Activated CD4-positive, alpha-beta memory T cell treated with anti-CD3 and anti-CD28 coated beads for 36 hours (primary cell): ENCODE data around the gene NDRG2. TPM values are rescaled to one million over a fixed set of nuclear protein-coding genes. Genes with fewer than 3 reads are reported as not detected.
A peak's percentile ranks its signal among the peaks of the same experiment; 100 is the strongest.
"Not testable (repeated sequence)": the region's sequence is repeated elsewhere in the genome, so short reads cannot be mapped to it uniquely, and the experiment has no call there.

Experiments
- CTCF ChIA-PET: fragments of 350-600 bp; sonication (Branson Sonifier 250); formaldehyde crosslinking; loops from one replicate; lab custom pipeline; 2021; ENCODE audit warnings: antibody characterized with exemption, inconsistent platforms; lab: Charles Lee
- POLR2A ChIA-PET: fragments of 350-600 bp; sonication (Branson Sonifier 250); formaldehyde crosslinking; loops from one replicate; lab custom pipeline; 2021; ENCODE audit warnings: antibody characterized with exemption; lab: Charles Lee
- DNase-seq: peaks from one replicate; pipeline ENCODE4 v3.0.0-alpha.2; 2020
- H3K27ac Mint-ChIP-seq: one replicate; pipeline ENCODE4 v1.8.0; 2021; ENCODE audit warnings: mixed read lengths
- H3K27me3 Mint-ChIP-seq: one replicate; pipeline ENCODE4 v1.8.0; 2021; ENCODE audit warnings: mixed read lengths
- H3K36me3 Mint-ChIP-seq: one replicate; pipeline ENCODE4 v1.8.0; 2021; ENCODE audit warnings: mixed read lengths
- H3K4me1 Mint-ChIP-seq: one replicate; pipeline ENCODE4 v1.8.0; 2021; ENCODE audit warnings: low read depth, mixed read lengths
- H3K4me3 Mint-ChIP-seq: one replicate; pipeline ENCODE4 v1.8.0; 2021; ENCODE audit warnings: mild to moderate bottlenecking, mixed read lengths
- H3K9me3 Mint-ChIP-seq: one replicate; pipeline ENCODE4 v1.8.0; 2021; ENCODE audit warnings: mixed read lengths
- intact Hi-C: fragments of 100-400 bp; cut with micrococcal nuclease; formaldehyde crosslinking; loops from one replicate; pipeline ENCODE4 v1.15.1; 2023
- total RNA-seq, 2 experiments: library from RNA; stranded (reverse); gene quantifications; one replicate each; pipeline ENCODE4 v1.2.3, GENCODE V29; 2021

The NDRG2 gene
- total RNA-seq, 2 experiments from 2014 or later, result 7.7 to 9.6 TPM

DNA sequence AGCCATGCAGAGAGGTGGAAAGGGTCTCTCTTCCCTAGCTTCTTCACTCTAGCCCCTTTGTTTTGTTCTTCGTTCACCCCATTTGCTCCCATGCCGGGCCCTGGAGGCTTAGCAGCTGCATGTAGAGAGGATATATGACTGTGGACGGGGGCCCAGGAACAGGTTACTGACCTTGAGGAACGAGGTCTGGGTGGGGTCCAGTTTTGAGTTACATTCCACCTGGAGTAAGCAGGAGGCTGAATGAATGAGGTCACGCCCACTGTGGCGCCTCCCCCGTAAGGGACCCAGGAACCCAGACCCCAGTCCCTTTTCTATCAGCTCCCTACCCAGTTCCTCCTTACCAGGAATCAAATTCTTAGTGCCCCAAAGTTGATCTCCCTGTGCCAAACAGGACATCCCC, 6.6 kb downstream of the NDRG2 start:
- intact Hi-C loops, result no loop called here
- H3K36me3 Mint-ChIP-seq, result no peaks in the 10 kb centered on the region

DNA sequence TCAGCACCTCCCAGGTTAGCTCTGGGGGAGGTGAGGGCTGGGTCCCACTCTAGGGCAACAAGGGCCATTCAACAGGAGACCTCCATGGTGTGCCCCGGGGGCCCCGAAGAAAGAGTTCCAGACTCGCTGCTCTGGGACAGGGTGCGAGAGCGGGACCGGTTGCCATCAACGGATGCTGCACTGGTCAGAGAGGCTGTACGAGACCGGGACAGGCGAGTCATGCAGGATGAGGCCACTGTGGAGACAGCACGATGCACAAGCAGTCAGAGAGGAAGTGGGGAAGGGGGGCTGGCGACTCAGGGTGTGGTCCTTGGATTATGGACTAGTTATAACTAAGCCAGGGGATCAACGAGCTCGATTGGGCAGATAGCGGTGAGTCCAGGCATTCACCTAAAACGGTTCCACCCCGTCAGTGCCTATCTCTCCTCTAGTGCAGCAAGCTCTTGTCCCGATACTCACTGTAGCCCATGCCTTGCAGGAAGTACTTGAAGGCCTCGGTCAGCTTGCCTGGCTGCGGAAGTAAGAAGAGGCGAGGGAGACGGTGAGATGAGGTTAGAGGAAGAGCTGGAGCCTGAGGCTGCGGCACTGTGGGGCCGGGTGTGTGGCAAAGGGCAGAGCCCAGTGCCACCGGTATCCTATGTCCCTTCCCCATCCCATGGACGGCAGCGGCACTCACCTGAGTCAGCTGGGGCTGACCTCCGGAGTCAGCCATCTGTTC, 7.2 kb downstream of the NDRG2 start:
- H3K4me3 Mint-ChIP-seq, result no peak overlapping the region
- H3K4me1 Mint-ChIP-seq, result no peaks in the 10 kb centered on the region
- POLR2A ChIA-PET, result no interaction called here
- intact Hi-C loops, result no loop called here
- H3K9me3 Mint-ChIP-seq, result no peaks in the 10 kb centered on the region
- DNase-seq, result no peak
- H3K36me3 Mint-ChIP-seq, result no peaks in the 10 kb centered on the region
- CTCF ChIA-PET, result interaction anchor here (0.9 to 12.7 kb wide), 7 partner anchors 9 to 88 kb away, joined by 3 to 334 read pairs (median 115); partner anchors contain the start of genes TMEM253 and ZNF219
- H3K27ac Mint-ChIP-seq, result no peak overlapping the region
- H3K27me3 Mint-ChIP-seq, result no peaks in the 10 kb centered on the region

More for the DNA sequence above, 6.6 kb downstream of the NDRG2 start:
- ChIA-PET POLR2A (no interaction called here), CTCF (interaction anchor here (1.0 to 12.7 kb wide), 5 partner anchors 21 to 87 kb away, joined by 3 to 334 read pairs (median 146); partner anchors contain the start of genes TMEM253 and ZNF219)
- H3K27me3 Mint-ChIP-seq, result no peaks in the 10 kb centered on the region
- no peak overlapping the region for H3K27ac Mint-ChIP-seq
- H3K4me3 Mint-ChIP-seq, result no peak overlapping the region
- no peak for DNase-seq
- no peaks in the 10 kb centered on the region for H3K4me1 Mint-ChIP-seq
- H3K9me3 Mint-ChIP-seq, result no peaks in the 10 kb centered on the region

DNA sequence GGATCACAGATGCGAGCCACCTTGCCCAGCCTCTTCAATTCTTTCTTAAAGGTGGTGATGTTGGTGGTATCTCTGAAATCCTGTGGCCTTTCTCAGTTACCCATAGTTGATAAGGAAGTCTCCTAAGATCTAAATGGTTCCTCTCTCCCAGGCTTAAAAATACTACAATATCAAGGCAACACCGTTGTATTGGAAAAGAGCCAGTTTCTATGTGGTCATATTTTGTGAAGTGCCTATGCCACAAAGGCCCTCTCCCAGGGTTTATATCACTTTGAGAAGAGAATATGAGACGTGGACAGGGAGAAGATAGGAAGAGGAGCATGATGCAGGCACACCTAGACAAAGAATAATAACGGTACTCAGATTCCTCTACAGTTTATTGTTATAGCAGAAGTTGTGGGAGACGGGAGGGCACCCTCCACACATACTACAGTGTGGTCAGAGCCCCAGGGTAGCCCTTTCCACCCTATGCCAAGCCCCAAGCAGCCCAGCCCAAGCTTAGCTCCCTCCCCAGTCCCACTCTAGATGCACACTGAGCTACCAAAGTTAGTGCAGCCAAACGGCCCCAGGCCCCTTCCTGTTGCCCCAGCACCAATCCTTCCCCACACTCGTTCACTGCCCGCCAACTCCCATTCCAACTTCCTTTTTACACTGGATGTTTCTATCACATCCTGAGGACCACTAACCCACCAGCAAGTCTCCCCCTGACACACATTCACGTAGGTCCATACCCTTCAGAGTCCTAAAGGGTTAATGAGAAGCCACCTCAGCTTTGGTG, 8.3 kb downstream of the NDRG2 start:
- Mint-ChIP-seq H3K4me1 (no peaks in the 10 kb centered on the region), H3K27ac (no peak overlapping the region), H3K27me3 (peaks cover 1% of the 10 kb centered on the region), H3K9me3 (no peaks in the 10 kb centered on the region), H3K4me3 (no peak overlapping the region), H3K36me3 (no peaks in the 10 kb centered on the region)
- no peak for DNase-seq
- CTCF ChIA-PET, result interaction anchor here (0.9 to 12.7 kb wide), 9 partner anchors 8 to 89 kb away, joined by 3 to 334 read pairs (median 70); partner anchors contain the start of genes RNASE13, SLC39A2, TMEM253 and ZNF219
- POLR2A ChIA-PET, result no interaction called here
- intact Hi-C loops, result no loop called here

DNA sequence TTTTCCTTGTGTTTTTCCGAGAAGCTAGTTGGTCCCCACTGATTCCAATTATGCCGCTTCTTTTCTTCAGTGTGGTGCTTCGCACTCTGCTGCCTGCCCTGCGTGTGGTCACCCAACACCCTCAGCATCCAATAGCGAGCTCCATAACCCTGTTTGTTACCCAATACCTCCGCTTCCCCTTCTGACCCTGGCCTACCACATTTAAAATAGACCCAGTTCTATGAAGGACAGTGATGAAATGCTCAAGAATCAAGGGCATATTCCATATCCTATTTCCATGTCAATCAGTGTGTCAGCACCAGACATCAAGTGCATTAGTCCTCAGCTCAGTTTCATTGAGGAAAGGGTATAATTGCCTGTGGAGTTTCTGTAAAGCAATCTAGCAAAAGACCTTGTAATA, 9.5 kb downstream of the NDRG2 start:
- Mint-ChIP-seq H3K36me3 (no peaks in the 10 kb centered on the region), H3K27ac (no peak overlapping the region), H3K4me3 (no peak overlapping the region), H3K4me1 (no peaks in the 10 kb centered on the region), H3K9me3 (no peaks in the 10 kb centered on the region), H3K27me3 (peaks cover 2% of the 10 kb centered on the region)
- DNase-seq, result no peak
- ChIA-PET POLR2A (interaction anchor here (0.9 to 2.5 kb wide), 3 partner anchors 72 to 89 kb away, joined by 4 to 13 read pairs (median 5); no protein-coding TSS in a partner anchor), CTCF (interaction anchor here (0.5 to 12.7 kb wide), 43 partner anchors 9 to 607 kb away, joined by 3 to 334 read pairs (median 7); partner anchors contain the start of genes ARHGEF40, NDRG2, RNASE13 and SLC39A2)
- intact Hi-C loops, result no loop called here

DNA sequence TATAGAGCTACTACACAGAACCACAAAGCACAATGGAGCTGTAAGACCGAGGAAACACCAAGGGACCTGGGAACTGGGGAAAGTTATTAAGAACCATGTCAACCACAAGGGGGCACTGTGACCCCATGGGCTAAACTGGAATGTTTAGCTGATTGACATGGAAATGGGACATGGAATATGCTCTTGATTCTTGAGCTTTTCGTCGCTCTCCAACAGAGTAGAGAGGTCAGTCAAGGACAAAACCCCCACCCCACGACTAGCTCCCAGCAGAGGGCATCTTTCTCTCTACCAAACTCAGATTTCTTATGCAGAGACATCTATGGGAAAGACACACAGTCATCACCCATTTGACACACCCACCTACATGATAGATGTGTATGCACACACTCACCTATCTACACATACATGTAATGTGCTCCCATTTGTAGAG, 10.1 kb downstream of the NDRG2 start:
- ChIA-PET CTCF (interaction anchor here (0.5 to 12.7 kb wide), 45 partner anchors 9 to 606 kb away, joined by 3 to 334 read pairs (median 7); partner anchors contain the start of genes ARHGEF40, NDRG2, RNASE13 and SLC39A2), POLR2A (interaction anchor here (0.6 to 2.5 kb wide), 4 partner anchors 73 to 172 kb away, joined by 4 to 13 read pairs (median 5); no protein-coding TSS in a partner anchor)
- intact Hi-C loops, result loop anchor here (1.0 kb wide), 4 partner anchors 26 to 122 kb away; no protein-coding TSS in a partner anchor
- H3K27me3 Mint-ChIP-seq, result peaks cover 2% of the 10 kb centered on the region
- DNase-seq, result peak; percentile 85
- H3K9me3 Mint-ChIP-seq, result no peaks in the 10 kb centered on the region
- no peak overlapping the region for H3K4me3 Mint-ChIP-seq
- no peaks in the 10 kb centered on the region for H3K4me1 Mint-ChIP-seq
- no peak overlapping the region for H3K27ac Mint-ChIP-seq
- no peaks in the 10 kb centered on the region for H3K36me3 Mint-ChIP-seq

DNA sequence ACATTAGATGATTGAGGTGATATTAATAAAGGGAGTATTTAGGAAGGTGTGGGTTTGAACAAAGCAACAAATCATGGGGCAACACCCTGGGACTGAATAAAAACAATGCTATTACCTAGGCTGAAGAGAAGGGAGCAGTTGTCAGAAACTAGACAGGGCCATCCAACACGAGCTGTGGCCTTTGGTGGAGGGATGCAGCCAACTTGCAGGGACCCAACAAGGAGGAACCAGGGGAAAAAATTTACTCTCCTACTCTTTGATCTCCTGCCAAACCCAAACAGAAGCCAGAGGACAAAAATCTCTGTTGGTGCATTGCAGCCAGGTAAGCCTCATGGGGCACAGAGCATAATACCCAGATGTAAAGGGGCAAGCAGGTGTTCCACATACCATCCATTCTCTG, 13.7 kb downstream of the NDRG2 start:
- CTCF ChIA-PET, result interaction anchor here (2.2 to 12.7 kb wide), 5 partner anchors 29 to 94 kb away, joined by 6 to 334 read pairs (median 146); partner anchors contain the start of genes TMEM253 and ZNF219
- H3K9me3 Mint-ChIP-seq, result no peaks in the 10 kb centered on the region
- DNase-seq, result no peak
- H3K36me3 Mint-ChIP-seq, result no peaks in the 10 kb centered on the region
- H3K27ac Mint-ChIP-seq, result no peak overlapping the region
- H3K4me1 Mint-ChIP-seq, result no peaks in the 10 kb centered on the region
- intact Hi-C loops, result no loop called here
- POLR2A ChIA-PET, result interaction anchor here (1.0 kb wide), 1 partner anchor 15 kb away, joined by 3 read pairs; no protein-coding TSS in a partner anchor
- H3K27me3 Mint-ChIP-seq, result peaks cover 2% of the 10 kb centered on the region
- no peak overlapping the region for H3K4me3 Mint-ChIP-seq

DNA sequence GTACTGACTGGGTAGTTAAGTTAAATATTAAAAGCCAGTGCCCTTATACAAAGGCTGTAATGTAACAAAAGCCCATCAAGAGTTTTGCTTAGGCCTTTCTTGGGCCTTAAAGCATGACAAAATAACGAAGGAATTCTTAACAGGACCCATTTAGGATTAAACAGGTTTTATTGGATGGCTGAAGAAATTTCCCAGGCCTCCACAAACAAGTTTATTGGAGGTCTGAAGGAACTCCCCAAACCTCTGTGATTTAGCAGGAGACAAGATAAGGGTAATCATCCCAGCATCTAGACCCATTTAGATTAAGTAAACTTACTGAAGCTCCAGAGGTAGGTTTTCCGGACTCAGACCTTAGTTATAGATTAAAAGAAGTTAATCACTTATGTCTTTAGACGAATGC, 15.1 kb downstream of the NDRG2 start:
- POLR2A ChIA-PET, intact Hi-C loops, H3K27me3 Mint-ChIP-seq: not testable (repeated sequence)

DNA sequence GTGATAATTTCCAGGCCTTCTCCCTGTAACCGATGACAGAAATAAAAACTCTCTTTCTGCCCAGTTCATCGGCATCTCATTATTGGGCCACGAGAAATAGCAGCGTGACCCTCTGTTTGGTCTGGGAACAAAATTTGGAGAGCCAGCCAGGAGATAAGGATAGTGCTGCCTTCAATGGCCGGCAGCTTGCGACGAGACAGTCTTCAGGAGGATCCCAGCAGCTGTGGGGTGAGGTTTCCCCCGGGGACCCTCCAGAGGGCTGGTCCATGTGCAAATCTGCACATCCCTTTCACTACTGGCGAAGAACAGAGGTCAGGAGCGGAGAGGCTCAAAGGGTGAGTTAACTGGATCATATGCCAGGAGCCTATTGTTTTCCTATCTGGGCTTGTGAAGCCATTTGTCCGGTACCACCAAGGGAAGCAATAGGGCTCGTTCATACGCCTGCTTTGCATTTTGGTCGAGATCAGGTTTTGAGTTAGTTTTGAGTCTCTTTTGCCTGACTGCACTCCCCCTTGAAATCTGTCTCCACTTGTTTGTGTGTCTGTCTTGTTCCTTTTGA, 21.0 kb downstream of the NDRG2 start:
- intact Hi-C loops, result no loop called here
- Mint-ChIP-seq H3K36me3 (no peaks in the 10 kb centered on the region), H3K27ac (no peak overlapping the region), H3K27me3 (no peaks in the 10 kb centered on the region), H3K4me1 (no peaks in the 10 kb centered on the region), H3K9me3 (no peaks in the 10 kb centered on the region), H3K4me3 (no peak overlapping the region)
- CTCF ChIA-PET, result interaction anchor here (1.3 to 3.7 kb wide), 4 partner anchors 11 to 102 kb away, joined by 3 to 50 read pairs (median 5); no protein-coding TSS in a partner anchor
- no peak for DNase-seq
- POLR2A ChIA-PET, result no interaction called here

More for the DNA sequence above, 15.1 kb downstream of the NDRG2 start:
- not testable (repeated sequence) for DNase-seq, H3K4me1 Mint-ChIP-seq, H3K4me3 Mint-ChIP-seq, H3K27ac Mint-ChIP-seq, H3K9me3 Mint-ChIP-seq, H3K36me3 Mint-ChIP-seq
- CTCF ChIA-PET, result interaction anchor here (0.7 to 12.7 kb wide), 3 partner anchors 77 to 95 kb away, joined by 4 to 278 read pairs (median 146); partner anchors contain the start of gene ZNF219

DNA sequence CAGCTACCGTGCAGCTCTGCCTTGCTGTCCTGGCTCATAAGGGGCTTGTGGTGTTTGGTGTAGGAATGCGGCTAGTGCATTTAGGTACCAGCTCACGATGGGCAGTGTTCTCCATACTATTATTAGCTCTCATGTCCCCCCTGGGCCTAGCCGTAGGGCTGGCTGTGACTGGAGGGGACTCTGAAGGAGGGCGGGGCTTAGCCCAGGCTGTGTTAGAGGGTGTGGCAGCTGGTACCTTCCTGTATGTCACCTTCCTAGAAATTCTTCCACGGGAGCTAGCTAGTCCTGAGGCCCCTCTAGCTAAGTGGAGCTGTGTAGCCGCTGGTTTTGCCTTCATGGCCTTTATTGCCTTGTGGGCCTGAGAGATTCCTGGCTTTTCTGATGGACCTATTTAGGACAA, 23.6 kb downstream of the NDRG2 start:
- no peak for DNase-seq
- Mint-ChIP-seq H3K27me3 (no peaks in the 10 kb centered on the region), H3K36me3 (peaks cover 7% of the 10 kb centered on the region), H3K9me3 (no peaks in the 10 kb centered on the region), H3K4me3 (no peak overlapping the region), H3K27ac (no peak overlapping the region), H3K4me1 (peaks cover 2% of the 10 kb centered on the region)
- intact Hi-C loops, result no loop called here
- POLR2A ChIA-PET, result no interaction called here
- CTCF ChIA-PET, result interaction anchor here (1.2 to 9.0 kb wide), 3 partner anchors 13 to 102 kb away, joined by 3 to 70 read pairs (median 22); no protein-coding TSS in a partner anchor

DNA sequence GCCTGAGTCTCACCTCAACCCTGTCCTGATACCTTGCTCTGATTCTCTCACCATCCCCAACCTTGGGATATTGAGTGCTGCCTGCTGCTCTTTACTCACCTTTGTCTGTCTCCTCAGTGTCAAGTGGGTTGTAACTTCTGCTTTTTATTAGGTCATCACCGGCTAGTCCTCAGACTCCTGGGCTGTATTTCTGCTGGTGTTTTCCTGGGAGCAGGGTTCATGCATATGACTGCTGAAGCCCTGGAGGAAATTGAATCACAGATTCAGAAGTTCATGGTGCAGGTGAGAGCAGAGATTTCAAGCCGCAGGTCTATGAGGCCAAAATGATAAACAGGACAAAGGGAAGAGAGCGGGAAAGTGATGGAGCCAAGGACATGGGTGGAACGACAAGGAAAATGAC, 25.3 kb downstream of the NDRG2 start:
- POLR2A ChIA-PET, result no interaction called here
- intact Hi-C loops, result no loop called here
- no peaks in the 10 kb centered on the region for H3K27me3 Mint-ChIP-seq
- peaks cover 23% of the 10 kb centered on the region for H3K36me3 Mint-ChIP-seq
- no peak overlapping the region for H3K27ac Mint-ChIP-seq
- H3K9me3 Mint-ChIP-seq, result no peaks in the 10 kb centered on the region
- CTCF ChIA-PET, result interaction anchor here (0.6 to 9.0 kb wide), 5 partner anchors 15 to 93 kb away, joined by 3 to 70 read pairs (median 5); partner anchors contain the start of gene RNASE8
- H3K4me3 Mint-ChIP-seq, result no peak overlapping the region
- H3K4me1 Mint-ChIP-seq, result peaks cover 6% of the 10 kb centered on the region
- no peak for DNase-seq

DNA sequence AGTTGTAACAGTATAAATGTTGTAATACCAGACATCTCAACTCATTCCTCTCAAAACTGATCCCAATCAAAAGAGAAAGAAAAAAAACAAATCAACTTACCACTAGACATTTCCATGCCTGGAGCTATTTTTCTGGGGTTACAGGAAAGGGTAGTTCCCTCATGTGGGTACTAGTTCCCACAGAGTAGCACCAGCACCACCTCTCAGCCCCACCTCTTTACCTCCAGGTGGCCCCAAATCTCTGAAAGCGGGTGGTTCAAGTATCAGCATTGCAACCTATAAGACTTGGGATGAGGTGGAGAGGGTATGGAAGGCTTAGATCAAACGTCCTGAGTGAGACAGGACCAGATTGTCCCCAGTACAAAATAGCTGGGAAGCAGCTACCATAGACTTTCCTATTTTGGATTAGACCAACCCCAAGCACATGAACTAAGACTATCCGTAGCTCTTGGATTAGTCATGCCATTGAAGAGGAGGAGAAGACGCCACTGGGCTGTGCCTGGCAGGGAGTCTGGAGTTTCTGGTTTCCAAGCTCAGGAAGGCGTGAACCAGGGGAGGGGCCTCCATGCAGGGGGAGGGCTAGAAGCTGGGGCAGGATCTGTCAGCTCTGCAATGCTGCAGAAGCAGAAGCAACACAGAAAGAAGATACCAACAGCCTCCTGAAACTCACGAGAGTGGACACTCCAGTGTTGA, 26.0 kb downstream of the NDRG2 start, which contains the start of gene SLC39A2:
Gene SLC39A2, plus strand, starts transcription at position 620 of the 693 bp plus-strand sequence. CDS start 154 bp downstream, outside the sequence.
- CTCF ChIA-PET, result interaction anchor here (1.0 to 9.0 kb wide), 5 partner anchors 16 to 93 kb away, joined by 3 to 70 read pairs (median 5); partner anchors contain the start of gene RNASE8
- no peak within 1 kb of the TSS for H3K27ac Mint-ChIP-seq
- H3K9me3 Mint-ChIP-seq, result no peaks in the 10 kb centered on the region
- DNase-seq, result no peak
- H3K27me3 Mint-ChIP-seq, result no peaks in the 10 kb centered on the region
- H3K36me3 Mint-ChIP-seq, result peaks cover 28% of the 10 kb centered on the region
- intact Hi-C loops, result no loop called here
- no peak within 1 kb of the TSS for H3K4me3 Mint-ChIP-seq
- POLR2A ChIA-PET, result no interaction called here
- H3K4me1 Mint-ChIP-seq, result peaks cover 7% of the 10 kb centered on the region
